ENCODE measurements around the gene GALNT11.
"Not testable (repeated sequence)": the region's sequence is repeated elsewhere in the genome, so short reads cannot be mapped to it uniquely, and the experiment has no call there.

DNA sequence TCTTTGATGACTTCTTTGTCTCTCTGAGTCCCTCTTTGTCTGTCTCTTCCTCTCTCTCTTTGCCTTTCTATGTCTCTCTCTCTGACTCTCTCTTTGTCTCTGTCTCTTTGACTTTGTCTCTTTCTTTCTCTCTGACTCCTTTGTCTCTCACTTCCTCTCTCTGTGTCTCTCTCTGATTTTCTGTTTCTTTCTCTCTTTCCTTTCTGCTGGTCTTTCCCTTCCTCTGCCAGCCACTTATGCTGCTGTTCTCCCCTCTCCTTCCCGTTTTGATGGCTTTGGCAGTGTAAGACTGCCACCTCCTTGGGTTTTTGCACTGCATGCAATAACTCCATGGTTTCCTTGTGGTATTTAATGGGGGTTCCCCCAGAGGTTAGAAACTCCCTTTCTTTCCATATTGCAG lies 5.2 kb downstream of the GALNT11 start:
- TF ChIP-seq, protein P1, sequence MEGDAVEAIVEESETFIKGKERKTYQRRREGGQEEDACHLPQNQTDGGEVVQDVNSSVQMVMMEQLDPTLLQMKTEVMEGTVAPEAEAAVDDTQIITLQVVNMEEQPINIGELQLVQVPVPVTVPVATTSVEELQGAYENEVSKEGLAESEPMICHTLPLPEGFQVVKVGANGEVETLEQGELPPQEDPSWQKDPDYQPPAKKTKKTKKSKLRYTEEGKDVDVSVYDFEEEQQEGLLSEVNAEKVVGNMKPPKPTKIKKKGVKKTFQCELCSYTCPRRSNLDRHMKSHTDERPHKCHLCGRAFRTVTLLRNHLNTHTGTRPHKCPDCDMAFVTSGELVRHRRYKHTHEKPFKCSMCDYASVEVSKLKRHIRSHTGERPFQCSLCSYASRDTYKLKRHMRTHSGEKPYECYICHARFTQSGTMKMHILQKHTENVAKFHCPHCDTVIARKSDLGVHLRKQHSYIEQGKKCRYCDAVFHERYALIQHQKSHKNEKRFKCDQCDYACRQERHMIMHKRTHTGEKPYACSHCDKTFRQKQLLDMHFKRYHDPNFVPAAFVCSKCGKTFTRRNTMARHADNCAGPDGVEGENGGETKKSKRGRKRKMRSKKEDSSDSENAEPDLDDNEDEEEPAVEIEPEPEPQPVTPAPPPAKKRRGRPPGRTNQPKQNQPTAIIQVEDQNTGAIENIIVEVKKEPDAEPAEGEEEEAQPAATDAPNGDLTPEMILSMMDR (IDR thresholded peaks at IDR 0.05), result not testable (repeated sequence)
- not testable (repeated sequence) for TF ChIP-seq POLR2A (IDR thresholded peaks at IDR 0.05)

Data from breast epithelium (tissue), 3 donors.